HL-60 (cell line): ENCODE results near the gene ITGBL1.
"Not testable (repeated sequence)": the region's sequence is repeated elsewhere in the genome, so short reads cannot be mapped to it uniquely, and the experiment has no call there.

ENCODE experiments used
- POLR2AphosphoS5 ChIP-seq: IDR thresholded peaks from 2 replicates; pipeline ENCODE4 v1.6.1; 2012; ENCODE audit warnings: low read depth
- TF ChIP-seq, protein P1 (sequence below): IDR thresholded peaks from one replicate; pipeline ENCODE4 v1.5.1; 2011; ENCODE audit warnings: low read length, control low read depth, inconsistent platforms; ENCODE audit not compliant: insufficient read depth
- TF ChIP-seq, protein P2 (sequence below): IDR thresholded peaks from 2 replicates; pipeline ENCODE4 v1.6.1; 2012; ENCODE audit warnings: low read depth; ENCODE audit not compliant: insufficient replicate concordance

DNA sequence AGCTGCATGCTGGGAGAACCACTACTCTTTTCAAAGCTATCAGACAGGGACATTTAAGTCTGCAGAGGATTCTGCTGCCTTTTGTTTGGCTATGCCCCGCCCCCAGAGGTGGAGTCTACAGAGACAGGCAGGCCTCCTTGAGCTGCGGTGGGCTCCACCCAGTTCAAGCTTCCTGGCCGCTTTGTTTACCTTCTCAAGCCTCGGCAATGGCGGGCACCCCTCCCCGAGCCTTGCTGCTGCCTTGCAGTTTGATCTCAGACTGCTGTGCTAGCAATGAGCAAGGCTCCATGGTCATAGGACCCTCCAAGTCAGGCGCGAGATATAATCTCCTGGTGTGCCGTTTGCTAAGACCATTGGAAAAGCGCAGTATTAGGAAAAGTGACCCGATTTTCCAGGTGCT is 92.1 kb downstream of the ITGBL1 start:
- TF ChIP-seq, protein P1, sequence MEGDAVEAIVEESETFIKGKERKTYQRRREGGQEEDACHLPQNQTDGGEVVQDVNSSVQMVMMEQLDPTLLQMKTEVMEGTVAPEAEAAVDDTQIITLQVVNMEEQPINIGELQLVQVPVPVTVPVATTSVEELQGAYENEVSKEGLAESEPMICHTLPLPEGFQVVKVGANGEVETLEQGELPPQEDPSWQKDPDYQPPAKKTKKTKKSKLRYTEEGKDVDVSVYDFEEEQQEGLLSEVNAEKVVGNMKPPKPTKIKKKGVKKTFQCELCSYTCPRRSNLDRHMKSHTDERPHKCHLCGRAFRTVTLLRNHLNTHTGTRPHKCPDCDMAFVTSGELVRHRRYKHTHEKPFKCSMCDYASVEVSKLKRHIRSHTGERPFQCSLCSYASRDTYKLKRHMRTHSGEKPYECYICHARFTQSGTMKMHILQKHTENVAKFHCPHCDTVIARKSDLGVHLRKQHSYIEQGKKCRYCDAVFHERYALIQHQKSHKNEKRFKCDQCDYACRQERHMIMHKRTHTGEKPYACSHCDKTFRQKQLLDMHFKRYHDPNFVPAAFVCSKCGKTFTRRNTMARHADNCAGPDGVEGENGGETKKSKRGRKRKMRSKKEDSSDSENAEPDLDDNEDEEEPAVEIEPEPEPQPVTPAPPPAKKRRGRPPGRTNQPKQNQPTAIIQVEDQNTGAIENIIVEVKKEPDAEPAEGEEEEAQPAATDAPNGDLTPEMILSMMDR = not testable (repeated sequence)
- not testable (repeated sequence) for TF ChIP-seq POLR2AphosphoS5
- TF ChIP-seq, protein P2, sequence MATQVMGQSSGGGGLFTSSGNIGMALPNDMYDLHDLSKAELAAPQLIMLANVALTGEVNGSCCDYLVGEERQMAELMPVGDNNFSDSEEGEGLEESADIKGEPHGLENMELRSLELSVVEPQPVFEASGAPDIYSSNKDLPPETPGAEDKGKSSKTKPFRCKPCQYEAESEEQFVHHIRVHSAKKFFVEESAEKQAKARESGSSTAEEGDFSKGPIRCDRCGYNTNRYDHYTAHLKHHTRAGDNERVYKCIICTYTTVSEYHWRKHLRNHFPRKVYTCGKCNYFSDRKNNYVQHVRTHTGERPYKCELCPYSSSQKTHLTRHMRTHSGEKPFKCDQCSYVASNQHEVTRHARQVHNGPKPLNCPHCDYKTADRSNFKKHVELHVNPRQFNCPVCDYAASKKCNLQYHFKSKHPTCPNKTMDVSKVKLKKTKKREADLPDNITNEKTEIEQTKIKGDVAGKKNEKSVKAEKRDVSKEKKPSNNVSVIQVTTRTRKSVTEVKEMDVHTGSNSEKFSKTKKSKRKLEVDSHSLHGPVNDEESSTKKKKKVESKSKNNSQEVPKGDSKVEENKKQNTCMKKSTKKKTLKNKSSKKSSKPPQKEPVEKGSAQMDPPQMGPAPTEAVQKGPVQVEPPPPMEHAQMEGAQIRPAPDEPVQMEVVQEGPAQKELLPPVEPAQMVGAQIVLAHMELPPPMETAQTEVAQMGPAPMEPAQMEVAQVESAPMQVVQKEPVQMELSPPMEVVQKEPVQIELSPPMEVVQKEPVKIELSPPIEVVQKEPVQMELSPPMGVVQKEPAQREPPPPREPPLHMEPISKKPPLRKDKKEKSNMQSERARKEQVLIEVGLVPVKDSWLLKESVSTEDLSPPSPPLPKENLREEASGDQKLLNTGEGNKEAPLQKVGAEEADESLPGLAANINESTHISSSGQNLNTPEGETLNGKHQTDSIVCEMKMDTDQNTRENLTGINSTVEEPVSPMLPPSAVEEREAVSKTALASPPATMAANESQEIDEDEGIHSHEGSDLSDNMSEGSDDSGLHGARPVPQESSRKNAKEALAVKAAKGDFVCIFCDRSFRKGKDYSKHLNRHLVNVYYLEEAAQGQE = not testable (repeated sequence)
